ENCODE results near the gene DNAJB1.
A peak's percentile ranks its signal among the peaks of the same experiment; 100 is the strongest.

DNAJB1 gene

GRCh38 chr19:14495672-14496028, 22.5 kb downstream of the DNAJB1 start:
- DNase-seq: no peak

- no peak for DNase-seq
Measured at GRCh38 chr19:14494910-14495671, 23.1 kb downstream of the DNAJB1 start.

- no peak for DNase-seq
Measured at GRCh38 chr19:14494411-14494810, 23.8 kb downstream of the DNAJB1 start.

- DNase-seq: no peak
Measured at GRCh38 chr19:14492756-14493337, 25.4 kb downstream of the DNAJB1 start.

GRCh38 chr19:14487370-14488125, 30.6 kb downstream of the DNAJB1 start:
- no peak for DNase-seq

- no peak for DNase-seq
Measured at GRCh38 chr19:14482172-14482941, 35.8 kb downstream of the DNAJB1 start.

- DNase-seq: no peak
Measured at GRCh38 chr19:14480700-14481079, 37.5 kb downstream of the DNAJB1 start.

GRCh38 chr19:14479975-14480699, 38.1 kb downstream of the DNAJB1 start:
- peak; percentile 58 for DNase-seq

GRCh38 chr19:14479309-14479974, 38.8 kb downstream of the DNAJB1 start:
- DNase-seq: no peak

GRCh38 chr19:14478113-14478545, 40.1 kb downstream of the DNAJB1 start:
- no peak for DNase-seq

- no peak for DNase-seq
Measured at GRCh38 chr19:14477418-14478112, 40.6 kb downstream of the DNAJB1 start.

GRCh38 chr19:14476673-14477401, 41.4 kb downstream of the DNAJB1 start:
- no peak for DNase-seq

GRCh38 chr19:14476327-14476672, 41.9 kb downstream of the DNAJB1 start:
- DNase-seq: no peak

- no peak for DNase-seq
Measured at GRCh38 chr19:14475251-14476073, 42.7 kb downstream of the DNAJB1 start, which contains the start of gene PTGER1. Gene PTGER1, minus strand, starts transcription at chr19:14475354. Its CDS starts 1,034 bp downstream, at chr19:14474320.

GRCh38 chr19:14474827-14475226, 43.4 kb downstream of the DNAJB1 start:
- DNase-seq: no peak

GRCh38 chr19:14473978-14474578, 44.1 kb downstream of the DNAJB1 start:
- no peak for DNase-seq

GRCh38 chr19:14473073-14473977, 44.9 kb downstream of the DNAJB1 start:
- DNase-seq: no peak
